Spinal cord (tissue), 10 donors: ENCODE measurements around the gene KRTAP3-1. TPM values are rescaled to one million over a fixed set of nuclear protein-coding genes. Genes with fewer than 3 reads are reported as not detected.
A peak's percentile ranks its signal among the peaks of the same experiment; 100 is the strongest.

Experiments used
- DNase-seq, 6 donors: peaks; one replicate each; pipeline versions ENCODE4 v3.0.0 to v3.0.0-alpha.2; 2013 to 2015; ENCODE audit warnings: low spot score in 6 of 6, low read depth in 4 of 6
- H3K27ac ChIP-seq: one replicate; pipeline ENCODE4 v1.5.1; 2013; ENCODE audit warnings: low read depth, low read length, control low read depth
- H3K27me3 ChIP-seq: one replicate; pipeline ENCODE4 v1.6.1; 2013; ENCODE audit warnings: low read length; ENCODE audit not compliant: control insufficient read depth, insufficient read depth
- H3K36me3 ChIP-seq: one replicate; pipeline ENCODE4 v1.6.1; 2013; ENCODE audit warnings: low read length; ENCODE audit not compliant: control insufficient read depth, insufficient read depth
- H3K4me1 ChIP-seq: one replicate; pipeline ENCODE4 v1.6.1; 2013; ENCODE audit warnings: low read length; ENCODE audit not compliant: control insufficient read depth, insufficient read depth
- H3K4me3 ChIP-seq: one replicate; pipeline ENCODE4 v1.5.1; 2013; ENCODE audit warnings: low read depth, low read length, control low read depth
- H3K9me3 ChIP-seq: one replicate; pipeline ENCODE4 v1.6.1; 2013; ENCODE audit warnings: low read length; ENCODE audit not compliant: control insufficient read depth, insufficient read depth
- WGBS: methylation state at CpG from one replicate; pipeline ENCODE4 v1.1.5; 2013; ENCODE audit warnings: missing lambda C conversion rate; ENCODE audit not compliant: insufficient coverage; 5-methylcytosine and 5-hydroxymethylcytosine counted together
- polyA plus RNA-seq, 2 donors: library from polyadenylated mRNA; unstranded; fragments of 120-200 nt; gene quantifications; one replicate each; pipeline ENCODE4 v1.2.1, GENCODE V29; 2013; ENCODE audit not compliant: insufficient read length in 2 of 2
- total RNA-seq, 2 donors: library from RNA; depleted of rRNA in 1 of 2; stranded (reverse); fragments of 120-200 nt in 1 of 2; fragments of >200 nt in 1 of 2; gene quantifications; one replicate each; pipeline versions ENCODE4 v1.2.3 to v1.2.4, GENCODE V29; 2013 to 2014
- donor health status: healthy.

Gene KRTAP3-1
- total and polyA plus RNA-seq, 4 donors = not detected

- Histone ChIP-seq H3K4me1 (no peaks in the 10 kb centered on the region), H3K27ac (no peak overlapping the region), H3K9me3 (no peaks in the 10 kb centered on the region), H3K4me3 (no peak overlapping the region), H3K27me3 (no peaks in the 10 kb centered on the region), H3K36me3 (no peaks in the 10 kb centered on the region)
- whole genome bisulfite sequencing = 82% methylated on average over 13 of the region's 13 CpGs
- DNase-seq = no peak
Observed at GRCh38 chr17:41016578-41017215, 7.8 kb upstream of the KRTAP3-1 start.

GRCh38 chr17:41015454-41015853 lies 6.5 kb upstream of the KRTAP3-1 start:
- H3K9me3 ChIP-seq = no peaks in the 10 kb centered on the region
- 79% methylated on average over 4 of the region's 7 CpGs for WGBS

DNA sequence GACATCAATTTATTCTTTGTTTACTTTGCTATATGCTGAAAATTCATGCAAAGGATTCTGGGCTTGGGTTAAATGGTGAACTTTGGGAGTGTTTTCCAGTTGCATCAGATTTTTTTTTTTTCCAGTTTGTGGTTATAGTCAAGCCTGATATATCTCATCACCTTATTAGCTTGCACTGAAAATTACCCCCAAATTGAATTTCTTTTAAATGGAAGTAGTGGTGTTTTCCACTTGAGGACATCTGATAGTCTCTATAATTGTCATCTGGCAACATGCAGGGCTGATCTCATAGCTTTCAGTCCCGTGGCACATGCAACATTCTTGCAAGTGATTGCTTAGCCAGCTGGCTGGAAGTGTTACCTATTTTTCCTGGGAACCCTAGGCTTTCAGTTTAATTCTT lies 4.7 kb upstream of the KRTAP3-1 start:
- no peaks in the 10 kb centered on the region for H3K27me3 ChIP-seq
- no peak overlapping the region for H3K4me3 ChIP-seq
- H3K36me3 ChIP-seq = no peaks in the 10 kb centered on the region
- peak in 2 of 6 donors; percentile 20 to 77 for DNase-seq
- no peaks in the 10 kb centered on the region for H3K9me3 ChIP-seq
- no peak overlapping the region for H3K27ac ChIP-seq
- WGBS = no CpG with 5 or more reads among the region's 1 CpG
- H3K4me1 ChIP-seq = no peaks in the 10 kb centered on the region

More at GRCh38 chr17:41015454-41015853, 6.5 kb upstream of the KRTAP3-1 start:
- Histone ChIP-seq H3K4me3 (no peak overlapping the region), H3K36me3 (no peaks in the 10 kb centered on the region), H3K4me1 (no peaks in the 10 kb centered on the region), H3K27me3 (no peaks in the 10 kb centered on the region), H3K27ac (no peak overlapping the region)
- DNase-seq = no peak

DNA sequence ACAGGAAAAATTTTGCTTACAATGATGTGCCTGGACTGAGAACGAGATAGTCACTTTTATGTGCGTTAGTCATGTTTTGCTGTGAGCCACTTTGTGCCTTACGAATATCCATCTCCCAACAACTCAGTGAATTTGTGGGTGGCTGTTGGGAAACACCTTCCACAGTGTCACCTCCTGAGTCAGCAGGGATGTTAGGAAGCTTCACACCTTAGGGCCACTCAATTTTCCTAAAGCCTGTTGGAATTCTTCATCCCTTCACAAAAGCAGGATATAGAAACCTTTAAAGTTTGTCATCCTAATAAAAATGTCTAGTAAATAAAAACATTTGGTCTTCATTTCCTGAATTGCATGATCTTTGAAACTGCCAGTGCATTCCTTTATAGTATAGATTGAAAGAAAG lies 4.3 kb upstream of the KRTAP3-1 start:
- H3K4me1 ChIP-seq = no peaks in the 10 kb centered on the region
- no peak for DNase-seq
- H3K36me3 ChIP-seq = no peaks in the 10 kb centered on the region
- no peak overlapping the region for H3K4me3 ChIP-seq
- WGBS = no CpG with 5 or more reads among the region's 3 CpGs
- no peaks in the 10 kb centered on the region for H3K9me3 ChIP-seq
- H3K27me3 ChIP-seq = no peaks in the 10 kb centered on the region
- no peak overlapping the region for H3K27ac ChIP-seq

DNA sequence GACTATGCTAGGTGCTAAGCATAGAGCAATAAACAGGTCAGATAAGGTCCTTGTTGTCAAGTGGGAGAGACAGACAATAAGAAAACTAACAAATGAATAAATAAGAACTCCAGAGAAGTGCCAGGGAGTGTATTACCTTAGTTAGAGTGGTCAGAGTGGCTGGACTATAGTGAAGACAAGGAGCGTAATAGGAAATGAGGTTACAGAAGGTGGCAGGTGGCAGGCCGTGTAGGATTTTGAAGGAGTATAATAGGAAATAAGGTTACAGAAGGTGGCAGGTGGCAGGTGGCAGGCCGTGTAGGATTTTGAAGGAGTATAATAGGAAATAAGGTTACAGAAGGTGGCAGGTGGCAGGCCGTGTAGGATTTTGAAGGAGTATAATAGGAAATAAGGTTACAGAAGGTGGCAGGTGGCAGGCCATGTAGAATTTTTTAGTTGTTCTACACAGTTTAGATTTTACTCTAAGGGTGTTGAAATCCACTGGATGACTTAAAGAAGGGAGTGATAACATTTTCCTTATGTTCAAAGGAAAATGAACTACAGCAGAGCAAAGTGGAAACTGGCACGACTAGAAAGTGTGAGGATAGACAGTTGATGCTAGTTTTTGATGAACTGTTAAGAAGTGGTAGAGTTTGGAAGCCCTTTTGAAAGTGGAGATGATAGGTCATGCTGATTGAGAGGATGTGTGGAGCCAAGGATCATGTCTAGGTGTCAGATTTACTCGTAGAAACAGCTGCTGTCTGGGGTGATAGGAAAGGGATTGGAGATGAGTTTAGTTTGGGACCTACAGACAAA lies 3.6 kb upstream of the KRTAP3-1 start:
- H3K4me1 ChIP-seq = no peaks in the 10 kb centered on the region
- peak in 1 of 6 donors; percentile 56 for DNase-seq
- H3K9me3 ChIP-seq = no peaks in the 10 kb centered on the region
- 84% methylated on average over 6 of the region's 6 CpGs for WGBS
- no peaks in the 10 kb centered on the region for H3K36me3 ChIP-seq
- no peak overlapping the region for H3K27ac ChIP-seq
- no peaks in the 10 kb centered on the region for H3K27me3 ChIP-seq
- H3K4me3 ChIP-seq = no peak overlapping the region

- Histone ChIP-seq H3K27ac (no peak overlapping the region), H3K4me3 (no peak overlapping the region), H3K27me3 (no peaks in the 10 kb centered on the region), H3K4me1 (no peaks in the 10 kb centered on the region), H3K9me3 (no peaks in the 10 kb centered on the region), H3K36me3 (no peaks in the 10 kb centered on the region)
- peak in 1 of 6 donors; percentile 56 for DNase-seq
Observed at GRCh38 chr17:41010441-41010840, 1.5 kb upstream of the KRTAP3-1 start.

DNA sequence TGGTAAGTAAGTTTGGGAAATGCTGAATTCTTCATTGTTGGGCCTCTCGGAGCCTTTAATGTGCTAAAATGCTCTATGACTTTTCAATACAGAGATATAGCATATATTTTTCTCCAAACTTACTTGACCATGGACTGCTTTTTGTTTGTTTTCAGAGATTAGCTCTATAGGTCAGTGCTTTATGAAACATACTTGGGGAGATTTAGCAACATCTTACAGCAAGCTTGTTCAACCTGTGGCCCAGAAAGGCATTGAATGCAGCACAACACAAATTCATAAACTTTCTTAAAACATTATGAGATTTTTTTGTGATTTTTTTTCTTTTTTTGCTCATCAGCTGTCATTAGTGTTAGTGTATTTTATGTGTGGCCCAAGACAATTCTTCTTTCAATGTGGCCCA lies 1.0 kb upstream of the KRTAP3-1 start:
- H3K27me3 ChIP-seq = no peaks in the 10 kb centered on the region
- H3K4me3 ChIP-seq = no peak overlapping the region
- H3K36me3 ChIP-seq = no peaks in the 10 kb centered on the region
- no peaks in the 10 kb centered on the region for H3K4me1 ChIP-seq
- no peak overlapping the region for H3K27ac ChIP-seq
- DNase-seq = no peak
- WGBS = no CpG with 5 or more reads among the region's 1 CpG
- no peaks in the 10 kb centered on the region for H3K9me3 ChIP-seq

- DNase-seq = no peak
- no peaks in the 10 kb centered on the region for H3K4me1 ChIP-seq
- 80% methylated on average over 1 of the region's 4 CpGs for WGBS
- H3K27ac ChIP-seq = no peak overlapping the region
- no peaks in the 10 kb centered on the region for H3K27me3 ChIP-seq
- no peaks in the 10 kb centered on the region for H3K36me3 ChIP-seq
- H3K4me3 ChIP-seq = no peak overlapping the region
- H3K9me3 ChIP-seq = no peaks in the 10 kb centered on the region
Observed at GRCh38 chr17:41009301-41009760, 403 bp upstream of the KRTAP3-1 start.

GRCh38 chr17:41004397-41004796 lies 4.5 kb downstream of the KRTAP3-1 start:
- Histone ChIP-seq H3K27ac (no peak overlapping the region), H3K9me3 (no peaks in the 10 kb centered on the region), H3K4me3 (no peak overlapping the region), H3K4me1 (no peaks in the 10 kb centered on the region), H3K27me3 (no peaks in the 10 kb centered on the region), H3K36me3 (no peaks in the 10 kb centered on the region)
- DNase-seq = no peak
- 88% methylated on average over 3 of the region's 3 CpGs for WGBS

DNA sequence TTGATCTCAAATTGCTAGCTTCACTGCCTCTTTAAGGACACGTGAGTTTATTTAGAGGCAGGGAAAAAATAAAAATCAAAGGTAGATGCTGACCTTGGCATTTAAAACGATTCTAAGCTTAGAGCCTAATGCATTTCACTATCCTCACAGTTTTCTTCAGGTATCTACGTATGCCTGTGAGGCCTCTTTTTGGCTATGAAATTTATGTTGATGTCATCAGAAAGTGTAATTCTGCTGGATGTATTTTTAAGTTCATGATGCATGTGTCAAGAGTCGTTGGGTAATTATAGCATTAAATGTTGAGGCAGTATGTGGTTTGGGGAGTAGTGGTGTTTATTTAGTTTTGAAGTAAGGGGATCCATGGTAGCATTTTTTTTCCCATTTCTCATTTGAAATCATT lies 5.0 kb downstream of the KRTAP3-1 start:
- H3K27ac ChIP-seq = no peak overlapping the region
- H3K9me3 ChIP-seq = no peaks in the 10 kb centered on the region
- H3K4me1 ChIP-seq = no peaks in the 10 kb centered on the region
- DNase-seq = no peak
- no peaks in the 10 kb centered on the region for H3K27me3 ChIP-seq
- H3K36me3 ChIP-seq = no peaks in the 10 kb centered on the region
- 100% methylated on average over 3 of the region's 4 CpGs for WGBS
- no peak overlapping the region for H3K4me3 ChIP-seq
